NCI-H1105 (cell line): Measurements from ENCODE around the gene PACRG.

ENCODE experiments used
- DNase-seq: peaks from one replicate; lab custom pipeline; 2025; lab: John Stamatoyannopoulos, UW

Gene PACRG

GRCh38 chr6:162710936-162711335 lies 16.8 kb upstream of the PACRG start:
- DNase-seq = no peak

GRCh38 chr6:162711376-162711775 lies 16.4 kb upstream of the PACRG start:
- no peak for DNase-seq

DNA sequence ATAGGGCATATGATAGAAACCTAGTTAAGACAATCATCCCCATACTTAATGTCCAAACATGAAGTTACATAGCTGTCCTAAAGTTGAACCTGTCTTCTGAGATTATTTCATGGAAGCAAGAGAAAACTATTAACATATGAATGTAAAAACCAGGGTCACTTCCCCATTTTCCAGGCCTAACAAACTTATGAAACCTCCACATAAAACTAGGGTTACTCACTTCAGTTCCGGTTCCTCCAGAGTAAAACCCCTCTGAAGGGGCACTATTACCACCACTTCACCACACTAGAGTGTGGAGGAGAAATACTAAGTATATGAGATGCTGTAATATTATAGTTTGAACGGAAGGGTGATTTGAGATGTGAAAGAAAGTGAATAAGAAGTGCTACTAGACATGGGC lies 15.1 kb upstream of the PACRG start:
- DNase-seq = no peak

DNA sequence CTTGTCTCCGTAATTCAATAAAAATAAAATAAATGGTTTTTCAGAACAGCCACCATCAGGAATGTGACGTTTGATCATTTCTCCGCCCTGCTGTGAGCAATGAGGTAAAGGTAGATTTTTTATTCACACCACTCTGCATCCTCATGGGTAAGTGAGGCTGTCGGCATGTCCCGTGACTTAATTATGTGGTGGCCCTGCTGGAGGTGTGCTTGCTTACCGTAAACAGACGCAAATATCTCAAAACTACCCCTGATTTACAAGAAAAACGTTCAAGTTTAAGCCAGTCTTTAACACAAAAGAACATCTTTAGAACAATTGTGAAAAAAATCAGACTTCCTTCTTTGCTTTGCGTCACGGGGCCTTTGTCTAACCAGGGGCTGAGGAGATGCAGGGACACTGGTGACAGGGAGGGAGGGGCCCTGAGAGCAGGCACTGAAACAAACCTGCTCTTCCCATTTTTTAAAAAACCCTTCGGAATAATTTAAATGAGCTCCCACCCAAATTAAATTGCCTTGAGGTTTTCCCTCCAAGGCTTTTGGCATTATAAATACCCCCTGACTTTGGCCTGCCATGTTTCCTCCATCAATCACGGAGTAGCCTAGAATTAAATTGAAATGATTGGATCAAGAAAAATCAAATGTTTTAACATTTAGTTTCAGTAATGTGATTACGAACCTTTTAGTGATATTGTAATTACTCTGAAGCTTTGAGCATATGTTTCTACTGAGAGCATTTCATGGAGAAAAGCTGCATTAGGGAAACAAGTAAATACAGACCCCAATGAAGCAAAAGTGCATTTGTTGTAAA lies 13.6 kb upstream of the PACRG start:
- DNase-seq = no peak

GRCh38 chr6:162715601-162716000 lies 12.2 kb upstream of the PACRG start:
- no peak for DNase-seq

DNA sequence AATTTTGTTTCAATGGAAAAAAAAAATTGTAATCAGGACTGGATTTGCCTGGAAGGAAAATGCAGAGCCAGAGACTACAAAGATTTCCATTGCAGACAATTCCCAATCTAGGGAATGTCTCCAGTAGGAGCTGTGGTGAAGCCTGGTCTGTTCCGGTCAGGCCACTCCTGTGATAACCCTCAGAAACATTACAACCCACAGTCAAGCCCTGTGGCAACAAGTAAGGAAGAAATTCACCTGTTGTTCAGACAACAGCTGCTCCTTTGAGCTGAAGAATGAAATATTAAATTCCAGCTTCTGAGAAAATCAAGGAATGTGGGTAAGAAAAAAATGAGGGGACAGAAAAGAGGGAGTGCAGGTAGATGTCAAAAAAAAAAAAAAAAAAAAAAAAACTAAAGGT lies 8.2 kb upstream of the PACRG start:
- DNase-seq = no peak

- no peak for DNase-seq
These were observed 6.4 kb upstream of the PACRG start for GRCh38 chr6:162721404-162721687.

DNA sequence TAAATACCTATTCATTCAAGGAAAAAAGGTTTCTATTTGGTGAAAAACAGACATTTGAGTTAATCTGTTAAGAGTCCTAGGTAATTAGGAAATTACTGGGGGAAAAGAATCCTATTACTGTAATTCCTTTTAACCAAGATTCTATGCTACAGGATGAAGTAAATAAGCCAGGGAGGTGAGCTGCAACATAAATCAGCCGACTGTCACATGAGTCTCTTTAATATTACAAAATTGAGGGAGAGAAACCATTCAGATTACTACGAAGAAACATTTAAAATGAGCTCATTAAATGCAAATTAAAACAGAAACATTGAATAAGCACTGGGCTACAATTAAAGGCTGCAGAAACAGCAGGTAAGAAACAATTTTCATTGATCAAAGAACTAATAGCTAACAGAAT lies 5.5 kb upstream of the PACRG start:
- DNase-seq = no peak

DNA sequence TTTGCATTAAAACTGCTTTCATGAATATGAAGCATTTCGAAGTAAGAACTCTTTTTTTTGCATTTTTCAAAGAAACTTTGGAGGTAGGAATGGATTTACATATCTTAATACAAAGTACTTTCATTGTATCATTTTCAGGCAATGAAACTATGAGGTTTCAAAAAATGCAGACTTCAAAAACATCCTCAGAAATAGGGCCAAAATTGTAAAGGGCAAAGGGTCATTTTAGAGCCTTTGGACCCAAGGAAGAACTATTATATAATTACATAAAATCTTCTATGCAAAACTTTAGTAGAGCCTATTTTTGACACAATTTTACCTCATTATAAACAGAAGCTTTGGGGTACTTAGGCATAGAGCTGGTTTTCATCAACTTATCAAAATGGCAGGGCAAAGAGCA lies 5.1 kb upstream of the PACRG start:
- DNase-seq = no peak

DNA sequence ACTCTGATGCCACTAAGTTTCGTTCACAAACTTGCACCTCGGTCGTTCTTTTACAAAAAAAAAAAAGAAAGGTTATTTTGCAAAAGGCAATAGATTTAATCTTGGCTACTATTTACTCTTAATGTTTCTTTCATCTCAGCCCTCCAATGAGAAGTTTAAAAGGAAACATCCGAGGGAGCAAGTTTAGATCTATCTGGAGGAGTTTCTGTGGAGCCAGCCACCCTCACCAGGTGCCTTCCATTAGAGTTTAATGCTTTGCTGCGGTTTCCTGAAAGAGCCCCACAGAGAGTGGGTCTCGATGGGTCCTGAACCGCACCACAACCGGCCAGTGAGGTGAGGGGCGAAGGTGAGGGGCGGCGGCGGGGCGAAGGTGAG lies 840 bp upstream of the PACRG start:
- DNase-seq = peak; percentile 48

GRCh38 chr6:162728197-162728596 lies 423 bp downstream of the PACRG start:
- no peak for DNase-seq

- DNase-seq = no peak
These were observed 932 bp downstream of the PACRG start for GRCh38 chr6:162728706-162729105.

DNA sequence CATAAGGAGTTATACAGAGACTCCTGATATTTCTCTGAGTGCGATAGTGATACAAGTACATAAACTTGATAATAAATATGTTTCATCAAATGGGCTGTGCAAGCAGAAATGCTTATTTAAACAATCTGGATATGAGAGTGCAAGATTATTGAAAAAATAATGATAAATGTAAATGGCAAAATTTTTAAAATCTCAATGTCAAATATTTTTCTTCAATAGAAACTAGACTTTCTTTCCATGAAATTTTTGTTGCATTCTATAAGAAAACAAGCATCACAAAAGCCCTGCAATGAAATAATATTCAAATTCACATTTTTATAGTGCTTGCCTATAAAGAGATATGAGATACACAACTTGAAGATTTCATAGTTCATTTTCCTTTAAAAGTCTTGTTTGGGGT lies 2.7 kb downstream of the PACRG start:
- no peak for DNase-seq

GRCh38 chr6:162733489-162733888 lies 5.7 kb downstream of the PACRG start:
- DNase-seq = no peak

- peak; percentile 14 for DNase-seq
These were observed 9.2 kb downstream of the PACRG start for GRCh38 chr6:162736961-162737360.

- DNase-seq = no peak
These were observed 23.0 kb downstream of the PACRG start for GRCh38 chr6:162750776-162751175.

GRCh38 chr6:162751211-162751859 lies 23.6 kb downstream of the PACRG start:
- no peak for DNase-seq

DNA sequence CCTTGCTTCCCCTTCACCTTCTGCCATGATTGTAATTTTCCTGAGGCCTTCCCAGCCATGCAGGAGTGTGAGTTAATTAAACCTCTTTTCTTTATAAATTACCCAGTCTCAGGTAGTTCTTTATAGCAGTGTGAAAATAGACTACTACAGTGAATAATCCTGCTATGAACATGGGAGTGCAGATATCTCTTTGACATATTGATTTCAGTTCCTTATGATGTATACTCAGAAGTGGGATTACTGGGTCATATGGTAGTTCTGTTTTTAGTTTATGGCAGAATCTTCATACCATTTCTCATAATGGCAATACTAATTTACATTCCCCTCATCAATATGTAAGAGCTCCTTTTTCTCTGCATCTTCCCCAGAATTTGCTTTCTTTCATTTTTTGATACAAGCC lies 26.0 kb downstream of the PACRG start:
- no peak for DNase-seq

DNA sequence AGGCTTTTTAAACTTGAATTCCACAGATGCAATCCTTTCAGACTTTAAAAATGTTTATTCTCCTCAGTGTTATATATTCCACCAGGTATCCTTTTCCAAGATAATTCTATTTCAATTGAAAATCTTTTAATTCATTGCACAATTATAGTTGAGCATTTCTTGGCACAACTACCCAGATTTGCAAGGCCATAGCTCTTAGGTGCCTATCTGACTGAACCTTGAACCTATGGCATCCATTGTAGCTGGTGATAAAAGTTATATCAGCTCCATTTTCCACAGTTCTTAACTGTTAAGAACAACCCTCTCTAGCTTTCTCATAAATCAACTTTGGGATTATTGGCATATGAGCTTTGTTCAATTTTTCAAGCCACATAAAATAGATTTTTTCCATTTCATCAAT lies 42.4 kb downstream of the PACRG start:
- DNase-seq = no peak

DNA sequence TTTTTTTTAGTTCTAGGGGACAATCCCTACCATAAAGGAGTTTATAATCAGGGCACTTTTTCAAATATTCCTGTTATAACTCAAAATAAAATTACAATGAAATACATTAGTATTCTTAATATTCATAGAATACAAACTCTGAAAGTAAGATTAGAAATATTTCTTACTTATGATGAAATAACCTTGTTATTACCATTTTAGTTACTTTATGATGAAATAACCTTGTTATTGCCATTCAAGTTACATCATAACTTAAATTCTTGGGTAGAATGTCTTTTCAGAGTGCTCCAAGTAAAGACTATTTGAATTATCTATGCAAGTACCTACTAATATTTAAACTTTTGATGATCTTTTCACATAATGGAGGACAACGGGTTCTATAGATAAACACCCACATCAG lies 43.2 kb downstream of the PACRG start:
- DNase-seq = no peak

GRCh38 chr6:162772466-162772865 lies 44.7 kb downstream of the PACRG start:
- DNase-seq = no peak

DNA sequence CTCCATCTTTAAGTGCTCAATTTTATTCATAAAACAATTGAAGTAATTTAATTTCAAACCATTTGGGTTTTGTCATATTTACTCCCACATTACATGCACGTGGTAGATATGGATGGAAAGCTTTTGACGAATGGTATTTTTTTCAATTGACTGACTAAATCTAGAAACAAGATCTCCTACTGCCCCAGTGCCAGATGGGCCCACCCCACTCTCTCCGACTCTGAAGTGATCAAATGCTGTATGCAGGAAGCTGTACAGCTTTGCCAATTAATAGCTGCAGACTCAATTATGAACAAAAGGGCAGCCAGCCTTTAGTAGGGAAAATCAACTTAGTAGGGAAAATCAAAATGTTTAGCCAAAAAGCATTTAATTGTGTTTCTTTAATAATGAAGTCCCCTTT lies 46.2 kb downstream of the PACRG start:
- DNase-seq = no peak

- DNase-seq = no peak
These were observed 49.3 kb downstream of the PACRG start for GRCh38 chr6:162777091-162777490.

GRCh38 chr6:162778603-162779002 lies 50.8 kb downstream of the PACRG start:
- no peak for DNase-seq
